WTC11 (cell line): ENCODE data around the gene HDAC5. TPM values are rescaled to one million over a fixed set of nuclear protein-coding genes. Genes with fewer than 3 reads are reported as not detected.
"Not testable (repeated sequence)": the region's sequence is repeated elsewhere in the genome, so short reads cannot be mapped to it uniquely, and the experiment has no call there.

Experiments
- ATAC-seq: fragments of 200-7000 bp; cut with Tn5 transposase; 2 replicates; pipeline ENCODE4 v1.10.0; 2021; ENCODE audit warnings: mild to moderate bottlenecking, moderate library complexity
- CTCF ChIA-PET: fragments of 300-600 bp; sonication (Branson Sonifier 250); formaldehyde crosslinking; loops from one replicate; lab custom pipeline; 2021; ENCODE audit warnings: antibody characterized with exemption; lab: Charles Lee
- POLR2A ChIA-PET: fragments of 350-600 bp; sonication (Branson Sonifier 250); formaldehyde crosslinking; loops from one replicate; lab custom pipeline; 2021; ENCODE audit warnings: antibody characterized with exemption; lab: Charles Lee
- DNase-seq: peaks from one replicate; pipeline ENCODE4 v3.0.0; 2021; ENCODE audit warnings: low spot score
- H3K27ac Mint-ChIP-seq: 2 replicates; pipeline ENCODE4 v1.8.0; 2021; ENCODE audit warnings: mixed read lengths
- H3K27me3 Mint-ChIP-seq: 2 replicates; pipeline ENCODE4 v1.8.0; 2021; ENCODE audit warnings: low read depth, mild to moderate bottlenecking, moderate library complexity, mixed read lengths
- H3K36me3 Mint-ChIP-seq: 2 replicates; pipeline ENCODE4 v1.8.0; 2021; ENCODE audit warnings: mixed read lengths
- H3K4me1 Mint-ChIP-seq: 2 replicates; pipeline ENCODE4 v1.8.0; 2022; ENCODE audit warnings: mixed read lengths
- H3K4me3 Mint-ChIP-seq: 2 replicates; pipeline ENCODE4 v1.8.0; 2021; ENCODE audit warnings: mild to moderate bottlenecking, moderate library complexity, mixed read lengths
- H3K9me3 Mint-ChIP-seq: 2 replicates; pipeline ENCODE4 v1.8.0; 2021; ENCODE audit warnings: mixed read lengths
- CDX4 ChIP-seq: fragments of 250-450 bp; sonication (Bioruptor Pico); IDR thresholded peaks from 2 replicates; pipeline ENCODE4 v1.9.0; 2021; ENCODE audit warnings: moderate library complexity, mild to moderate bottlenecking, inconsistent platforms, borderline replicate concordance
- CREB1 ChIP-seq: sonication (generic); formaldehyde crosslinking; IDR thresholded peaks from 2 replicates; pipeline ENCODE4 v1.8.0; 2023; ENCODE audit warnings: mild to moderate bottlenecking, missing genetic modification reagents
- E2F4 ChIP-seq: sonication (generic); formaldehyde crosslinking; IDR thresholded peaks from 2 replicates; pipeline ENCODE4 v1.8.1; 2022; ENCODE audit warnings: low read depth, mild to moderate bottlenecking, moderate library complexity, missing genetic modification reagents, borderline replicate concordance
- E2F5 ChIP-seq: sonication (generic); formaldehyde crosslinking; IDR thresholded peaks from 2 replicates; pipeline ENCODE4 v1.8.1; 2022; ENCODE audit warnings: mild to moderate bottlenecking, moderate library complexity, missing genetic modification reagents
- ESRRA ChIP-seq: sonication (generic); formaldehyde crosslinking; IDR thresholded peaks from 2 replicates; pipeline ENCODE4 v1.8.1; 2022; ENCODE audit warnings: mild to moderate bottlenecking, missing genetic modification reagents, borderline replicate concordance
- FOXK1 ChIP-seq: sonication (generic); formaldehyde crosslinking; IDR thresholded peaks from 2 replicates; pipeline ENCODE4 v1.8.0; 2022; ENCODE audit warnings: mild to moderate bottlenecking, moderate library complexity, missing genetic modification reagents
- FOXP1 ChIP-seq: sonication (generic); formaldehyde crosslinking; IDR thresholded peaks from 2 replicates; pipeline ENCODE4 v1.8.0; 2022; ENCODE audit warnings: missing genetic modification reagents, mild to moderate bottlenecking, moderate library complexity, borderline replicate concordance
- GABPB1 ChIP-seq: sonication (generic); formaldehyde crosslinking; IDR thresholded peaks from 2 replicates; pipeline ENCODE4 v1.8.1; 2023; ENCODE audit warnings: mild to moderate bottlenecking, missing genetic modification reagents
- JAZF1 ChIP-seq: fragments of 250-450 bp; sonication (Bioruptor Pico); IDR thresholded peaks from 2 replicates; pipeline ENCODE4 v1.9.0; 2021; ENCODE audit warnings: moderate library complexity, mild to moderate bottlenecking, inconsistent platforms
- MAX ChIP-seq: sonication (generic); formaldehyde crosslinking; IDR thresholded peaks from 2 replicates; pipeline ENCODE4 v1.8.0; 2022; ENCODE audit warnings: mild to moderate bottlenecking, missing genetic modification reagents
- OVOL2 ChIP-seq: fragments of 250-450 bp; sonication (Bioruptor Pico); IDR thresholded peaks from 2 replicates; pipeline ENCODE4 v1.9.0; 2021; ENCODE audit warnings: mild to moderate bottlenecking, borderline replicate concordance
- PRDM15 ChIP-seq: sonication (generic); formaldehyde crosslinking; IDR thresholded peaks from 2 replicates; pipeline ENCODE4 v1.8.0; 2022; ENCODE audit warnings: missing genetic modification reagents
- PREB ChIP-seq: sonication (generic); formaldehyde crosslinking; IDR thresholded peaks from 2 replicates; pipeline ENCODE4 v1.8.1; 2022; ENCODE audit warnings: mild to moderate bottlenecking, missing genetic modification reagents, moderate library complexity, borderline replicate concordance
- SMAD3 ChIP-seq: sonication (generic); formaldehyde crosslinking; IDR thresholded peaks from 2 replicates; pipeline ENCODE4 v1.8.0; 2022; ENCODE audit warnings: missing genetic modification reagents, mild to moderate bottlenecking, borderline replicate concordance
- STAT6 ChIP-seq: sonication (generic); formaldehyde crosslinking; conservative IDR thresholded peaks from 2 replicates; pipeline ENCODE4 v1.8.1; 2023; ENCODE audit warnings: mild to moderate bottlenecking, low read depth, missing genetic modification reagents, moderate library complexity
- TCF7 ChIP-seq: sonication (generic); formaldehyde crosslinking; IDR thresholded peaks from 2 replicates; pipeline ENCODE4 v1.8.0; 2022; ENCODE audit warnings: mild to moderate bottlenecking, low read depth, missing genetic modification reagents, moderate library complexity
- ZNF121 ChIP-seq: sonication (generic); formaldehyde crosslinking; IDR thresholded peaks from 2 replicates; pipeline ENCODE4 v1.8.0; 2023; ENCODE audit warnings: missing genetic modification reagents
- ZNF263 ChIP-seq: sonication (generic); formaldehyde crosslinking; IDR thresholded peaks from 2 replicates; pipeline ENCODE4 v1.8.1; 2022; ENCODE audit warnings: low read depth, mild to moderate bottlenecking, moderate library complexity, missing genetic modification reagents
- ZNF317 ChIP-seq: sonication (generic); formaldehyde crosslinking; IDR thresholded peaks from 2 replicates; pipeline ENCODE4 v1.8.1; 2023; ENCODE audit warnings: low read depth, mild to moderate bottlenecking, moderate library complexity, missing genetic modification reagents, borderline replicate concordance
- ZNF671 ChIP-seq: fragments of 250-450 bp; sonication (Bioruptor Pico); IDR thresholded peaks from 2 replicates; pipeline ENCODE4 v1.8.0; 2021; ENCODE audit warnings: mild to moderate bottlenecking
- total RNA-seq: library from RNA; stranded (reverse); gene quantifications from 3 replicates; pipeline ENCODE4 v1.2.3, GENCODE V29; 2021

HDAC5 gene
- total RNA-seq, 1 experiment from 2014 or later: 61.6 TPM

GRCh38 chr17:44037471-44037870 lies 86.0 kb downstream of the HDAC5 start:
- H3K9me3 Mint-ChIP-seq: no peaks in the 10 kb centered on the region
- ChIA-PET POLR2A (no interaction called here), CTCF (no interaction called here)
- ATAC-seq (no peak), DNase-seq (no peak)
- H3K4me1 Mint-ChIP-seq: no peaks in the 10 kb centered on the region
- peaks cover 51% of the 10 kb centered on the region for H3K36me3 Mint-ChIP-seq
- H3K27ac Mint-ChIP-seq: no peak overlapping the region
- H3K27me3 Mint-ChIP-seq: no peaks in the 10 kb centered on the region
- H3K4me3 Mint-ChIP-seq: no peak overlapping the region
- TF ChIP-seq JAZF1 (no peak), E2F5 (no peak), MAX (no peak), TCF7 (no peak), CREB1 (CRISPR knock-in tag) (no peak), ESRRA (CRISPR knock-in tag) (no peak), PREB (CRISPR knock-in tag) (no peak), ZNF671 (CRISPR knock-in tag) (no peak), ZNF263 (CRISPR knock-in tag) (no peak), ZNF121 (CRISPR knock-in tag) (no peak), FOXK1 (CRISPR knock-in tag) (no peak)
- TF ChIP-seq, all 79 proteins: peak for 0

- DNase-seq, ATAC-seq, H3K27me3 Mint-ChIP-seq, H3K4me3 Mint-ChIP-seq, H3K9me3 Mint-ChIP-seq, H3K27ac Mint-ChIP-seq, CTCF ChIA-PET, H3K4me1 Mint-ChIP-seq: not testable (repeated sequence)
- peaks cover 57% of the 10 kb centered on the region for H3K36me3 Mint-ChIP-seq
- POLR2A ChIA-PET: interaction anchor here (1.0 kb wide), 1 partner anchor 73 kb away, joined by 3 read pairs; no protein-coding TSS in a partner anchor
These were observed 88.8 kb downstream of the HDAC5 start for GRCh38 chr17:44034688-44035087.

- ATAC-seq (no peak), DNase-seq (no peak)
- H3K4me3 Mint-ChIP-seq: no peak overlapping the region
- H3K9me3 Mint-ChIP-seq: no peaks in the 10 kb centered on the region
- no peaks in the 10 kb centered on the region for H3K4me1 Mint-ChIP-seq
- POLR2A ChIA-PET: interaction anchor here (1.0 kb wide), 1 partner anchor 73 kb away, joined by 3 read pairs; no protein-coding TSS in a partner anchor
- CTCF ChIA-PET: interaction anchor here (0.7 to 1.1 kb wide), 2 partner anchors 134 to 193 kb away, joined by 3 read pairs; no protein-coding TSS in a partner anchor
- H3K27me3 Mint-ChIP-seq: no peaks in the 10 kb centered on the region
- no peak overlapping the region for H3K27ac Mint-ChIP-seq
- H3K36me3 Mint-ChIP-seq: peaks cover 62% of the 10 kb centered on the region
- TF ChIP-seq FOXP1 (CRISPR knock-in tag) (no peak), OVOL2 (CRISPR knock-in tag) (no peak), E2F4 (CRISPR knock-in tag) (no peak), PRDM15 (CRISPR knock-in tag) (no peak), TCF7 (no peak), GABPB1 (no peak), E2F5 (no peak), SMAD3 (CRISPR knock-in tag) (no peak), ZNF317 (CRISPR knock-in tag) (no peak), CDX4 (CRISPR knock-in tag) (no peak), STAT6 (CRISPR knock-in tag) (no peak)
These were observed 89.5 kb downstream of the HDAC5 start for GRCh38 chr17:44033861-44034408.
